Measurements from ENCODE around the gene AUH.

GRCh38 chr9:91164724-91165520, 196.8 kb downstream of the AUH start:
- TF ChIP-seq CTCF (IDR thresholded peaks at IDR 0.05; ENCODE audit: low read depth, low read length) (no peak), EZH2phosphoT487 (IDR thresholded peaks at IDR 0.05; ENCODE audit: low read depth) (no peak)
